Cortex of kidney (tissue), 1 donor: ENCODE measurements around the gene CDCA7.
"Not testable (repeated sequence)": the region's sequence is repeated elsewhere in the genome, so short reads cannot be mapped to it uniquely, and the experiment has no call there.

Experiments used
- DNase-seq: peaks from one replicate; lab custom pipeline; 2025; lab: John Stamatoyannopoulos, UW

The CDCA7 gene

GRCh38 chr2:173354582-173355131, at the start of gene CDCA7:
TSS of gene CDCA7 (plus strand) at chr2:173354872. CDS start at chr2:173354964, 92 bp downstream.
- no peak for DNase-seq

- no peak for DNase-seq
Measured at GRCh38 chr2:173305303-173305702, 49.4 kb upstream of the CDCA7 start.

GRCh38 chr2:173307293-173307692, 47.4 kb upstream of the CDCA7 start:
- no peak for DNase-seq

GRCh38 chr2:173309370-173309769, 45.3 kb upstream of the CDCA7 start:
- DNase-seq, result not testable (repeated sequence)

GRCh38 chr2:173311844-173312606, 42.6 kb upstream of the CDCA7 start:
- no peak for DNase-seq

- no peak for DNase-seq
Measured at GRCh38 chr2:173323371-173323770, 31.3 kb upstream of the CDCA7 start.

- no peak for DNase-seq
Measured at GRCh38 chr2:173326806-173327205, 27.9 kb upstream of the CDCA7 start.

GRCh38 chr2:173327421-173327820, 27.3 kb upstream of the CDCA7 start:
- DNase-seq, result no peak

GRCh38 chr2:173333003-173333402, 21.7 kb upstream of the CDCA7 start:
- DNase-seq, result not testable (repeated sequence)

- no peak for DNase-seq
Measured at GRCh38 chr2:173339807-173340206, 14.9 kb upstream of the CDCA7 start.

GRCh38 chr2:173343921-173344320, 10.8 kb upstream of the CDCA7 start:
- DNase-seq, result no peak

GRCh38 chr2:173346035-173346434, 8.6 kb upstream of the CDCA7 start:
- DNase-seq, result no peak

- no peak for DNase-seq
Measured at GRCh38 chr2:173347305-173348168, 7.1 kb upstream of the CDCA7 start.

- DNase-seq, result no peak
Measured at GRCh38 chr2:173349287-173349686, 5.4 kb upstream of the CDCA7 start.

GRCh38 chr2:173350383-173350782, 4.3 kb upstream of the CDCA7 start:
- no peak for DNase-seq

GRCh38 chr2:173351879-173352278, 2.8 kb upstream of the CDCA7 start:
- DNase-seq, result no peak

GRCh38 chr2:173353556-173353955, 1.1 kb upstream of the CDCA7 start:
- DNase-seq, result no peak

GRCh38 chr2:173354073-173354581, 545 bp upstream of the CDCA7 start:
- no peak for DNase-seq

- peak; percentile 10 for DNase-seq
Measured at GRCh38 chr2:173355132-173355865, 627 bp downstream of the CDCA7 start.

- no peak for DNase-seq
Measured at GRCh38 chr2:173355866-173356508, 1.3 kb downstream of the CDCA7 start.

GRCh38 chr2:173357346-173357745, 2.7 kb downstream of the CDCA7 start:
- no peak for DNase-seq
